Mesothelial cell of epicardium (in vitro differentiated cells): ENCODE measurements around the gene PPP1R14C. TPM values are rescaled to one million over a fixed set of nuclear protein-coding genes. Genes with fewer than 3 reads are reported as not detected.
"Not testable (repeated sequence)": the region's sequence is repeated elsewhere in the genome, so short reads cannot be mapped to it uniquely, and the experiment has no call there.

Source experiments
- DNase-seq, 2 experiments: peaks; one replicate each; pipeline ENCODE4 v3.0.0; 2021; ENCODE audit warnings: low spot score in 2 of 2; ENCODE audit not compliant: unreplicated experiment in 2 of 2
- H3K27ac Mint-ChIP-seq: 2 replicates; pipeline ENCODE4 v1.8.0; 2021; ENCODE audit warnings: mixed read lengths
- H3K27me3 Mint-ChIP-seq: 2 replicates; pipeline ENCODE4 v1.8.0; 2021; ENCODE audit warnings: low read depth, mixed read lengths
- H3K36me3 Mint-ChIP-seq: 2 replicates; pipeline ENCODE4 v1.8.0; 2021; ENCODE audit warnings: mixed read lengths
- H3K4me1 Mint-ChIP-seq: 2 replicates; pipeline ENCODE4 v1.8.0; 2021; ENCODE audit warnings: mixed read lengths
- H3K4me3 Mint-ChIP-seq: 2 replicates; pipeline ENCODE4 v1.8.0; 2021; ENCODE audit warnings: mild to moderate bottlenecking, moderate library complexity, mixed read lengths
- H3K9me3 Mint-ChIP-seq: 2 replicates; pipeline ENCODE4 v1.8.0; 2021; ENCODE audit warnings: mixed read lengths
- CTCF ChIP-seq: fragments of 200-600 bp; sonication (generic); IDR thresholded peaks from one replicate; pipeline ENCODE4 v1.5.0; 2021; ENCODE audit warnings: antibody characterized with exemption; ENCODE audit not compliant: unreplicated experiment
- total RNA-seq: library from RNA; stranded (reverse); gene quantifications from 3 replicates; pipeline ENCODE4 v1.2.1, GENCODE V29; 2021

The PPP1R14C gene
- total RNA-seq, 1 donor from 2014 or later: 0.27 TPM

DNA sequence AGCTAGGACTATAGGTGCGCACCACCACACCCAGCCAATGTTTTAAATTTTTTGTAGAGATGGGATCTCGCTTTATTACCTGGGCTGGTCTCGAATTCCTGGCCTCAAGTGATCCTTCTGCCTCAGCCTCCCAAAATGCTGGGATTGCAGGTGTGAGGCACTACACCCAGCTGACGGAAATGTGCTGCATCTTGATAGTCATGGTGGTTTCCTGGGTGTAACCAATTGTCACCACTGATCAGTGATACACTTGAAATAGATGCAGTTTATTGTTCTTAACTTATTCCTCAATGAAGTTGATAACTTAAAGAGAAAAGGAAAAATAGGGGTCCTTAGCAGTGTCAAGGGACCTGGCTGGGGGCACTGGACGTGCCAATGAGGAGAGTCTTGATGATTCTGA, 92.4 kb downstream of the PPP1R14C start:
- Mint-ChIP-seq H3K36me3 (no peaks in the 10 kb centered on the region), H3K27ac (no peak overlapping the region), H3K27me3 (peaks cover 3% of the 10 kb centered on the region), H3K4me3 (no peak overlapping the region), H3K9me3 (peaks cover 25% of the 10 kb centered on the region), H3K4me1 (peaks cover 5% of the 10 kb centered on the region)
- TF ChIP-seq CTCF: no peak
- no peak for DNase-seq

- TF ChIP-seq CTCF: no peak
- H3K4me1 Mint-ChIP-seq: peaks cover 5% of the 10 kb centered on the region
- no peak overlapping the region for H3K27ac Mint-ChIP-seq
- H3K36me3 Mint-ChIP-seq: no peaks in the 10 kb centered on the region
- H3K4me3 Mint-ChIP-seq: no peak overlapping the region
- DNase-seq: no peak
- H3K27me3 Mint-ChIP-seq: peaks cover 3% of the 10 kb centered on the region
- H3K9me3 Mint-ChIP-seq: peaks cover 25% of the 10 kb centered on the region
Measured at GRCh38 chr6:150236114-150236513, 93.3 kb downstream of the PPP1R14C start.

DNA sequence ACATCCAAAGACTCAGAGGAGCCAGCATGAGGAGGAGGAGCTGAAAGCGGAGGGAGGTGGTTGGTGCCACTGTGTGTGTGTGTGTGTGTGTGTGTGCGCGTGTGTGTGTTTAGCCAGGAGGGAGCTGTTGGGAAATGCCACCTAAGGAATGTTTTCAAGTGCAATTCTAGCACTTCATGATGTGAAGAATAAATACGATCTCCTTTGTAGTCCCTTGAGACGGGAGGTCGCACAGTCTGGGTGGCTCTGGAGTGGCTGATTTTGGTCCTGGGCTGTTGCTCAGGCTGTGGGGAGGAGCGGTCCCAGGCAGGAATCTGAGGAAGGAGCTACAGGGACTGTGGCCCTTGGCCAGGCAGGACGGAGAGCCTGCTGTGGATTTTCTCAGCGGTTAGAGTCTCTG, 93.7 kb downstream of the PPP1R14C start:
- Mint-ChIP-seq H3K27ac (no peak overlapping the region), H3K4me1 (peaks cover 2% of the 10 kb centered on the region), H3K9me3 (peaks cover 25% of the 10 kb centered on the region), H3K4me3 (no peak overlapping the region), H3K27me3 (no peaks in the 10 kb centered on the region), H3K36me3 (no peaks in the 10 kb centered on the region)
- DNase-seq: no peak
- TF ChIP-seq CTCF: no peak

- Mint-ChIP-seq H3K27me3 (no peaks in the 10 kb centered on the region), H3K4me1 (peaks cover 2% of the 10 kb centered on the region), H3K9me3 (peaks cover 18% of the 10 kb centered on the region), H3K36me3 (no peaks in the 10 kb centered on the region), H3K4me3 (no peak overlapping the region), H3K27ac (no peak overlapping the region)
- TF ChIP-seq CTCF: no peak
- DNase-seq: no peak
Measured at GRCh38 chr6:150237626-150238025, 94.8 kb downstream of the PPP1R14C start.

- H3K4me3 Mint-ChIP-seq: no peak overlapping the region
- H3K4me1 Mint-ChIP-seq: peaks cover 2% of the 10 kb centered on the region
- H3K27me3 Mint-ChIP-seq: no peaks in the 10 kb centered on the region
- no peak overlapping the region for H3K27ac Mint-ChIP-seq
- no peak for TF ChIP-seq CTCF
- peaks cover 15% of the 10 kb centered on the region for H3K9me3 Mint-ChIP-seq
- no peaks in the 10 kb centered on the region for H3K36me3 Mint-ChIP-seq
- no peak for DNase-seq
Measured at GRCh38 chr6:150238336-150238741, 95.5 kb downstream of the PPP1R14C start.

- Mint-ChIP-seq H3K27ac (no peak overlapping the region), H3K27me3 (no peaks in the 10 kb centered on the region), H3K4me3 (no peak overlapping the region), H3K36me3 (no peaks in the 10 kb centered on the region), H3K4me1 (peaks cover 2% of the 10 kb centered on the region), H3K9me3 (peaks cover 15% of the 10 kb centered on the region)
- DNase-seq: no peak
- no peak for TF ChIP-seq CTCF
Measured at GRCh38 chr6:150238846-150239407, 96.1 kb downstream of the PPP1R14C start.

DNA sequence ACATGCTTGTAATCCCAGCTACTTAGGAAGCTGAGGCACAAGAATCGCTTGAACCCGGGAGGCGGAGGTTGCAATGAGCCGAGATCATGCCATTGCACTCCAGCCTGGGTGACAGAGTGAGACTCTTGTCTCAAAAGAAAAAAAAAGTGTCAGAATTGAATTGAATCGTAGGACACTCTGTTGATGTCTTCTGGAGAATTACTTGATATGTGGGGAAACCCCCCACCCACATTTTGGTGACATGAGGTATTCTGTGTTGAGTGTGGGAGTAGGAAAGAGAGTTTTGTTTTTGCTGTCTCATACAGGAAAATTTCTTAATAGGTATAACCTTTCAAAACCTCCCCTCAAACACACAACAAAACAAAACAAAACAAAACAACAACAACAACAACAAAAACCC, 98.9 kb downstream of the PPP1R14C start:
- peaks cover 15% of the 10 kb centered on the region for H3K9me3 Mint-ChIP-seq
- H3K4me3 Mint-ChIP-seq, H3K36me3 Mint-ChIP-seq, DNase-seq, H3K4me1 Mint-ChIP-seq, H3K27ac Mint-ChIP-seq, H3K27me3 Mint-ChIP-seq: not testable (repeated sequence)
